RWPE2 (cell line): Measurements from ENCODE around the gene ATG2A.

Experiments used
- ATAC-seq: fragments of 200-7000 bp; cut with Tn5 transposase; 3 replicates; pipeline ENCODE4 v1.9.1; 2021; ENCODE audit warnings: low read depth
- DNase-seq: peaks from one replicate; pipeline ENCODE4 v3.0.0-alpha.2; 2020; ENCODE audit warnings: low spot score
- H3K27ac ChIP-seq: fragments of 450-650 bp; 2 replicates; pipeline ENCODE4 v1.5.1; 2017; ENCODE audit warnings: mild to moderate bottlenecking; ENCODE audit not compliant: poor library complexity, severe bottlenecking
- H3K27me3 ChIP-seq: fragments of 250-450 bp; sonication (Bioruptor Pico); 2 replicates; pipeline ENCODE4 v1.5.1; 2021; ENCODE audit warnings: mild to moderate bottlenecking, moderate library complexity; ENCODE audit not compliant: insufficient read depth, poor library complexity, severe bottlenecking
- H3K36me3 ChIP-seq: fragments of 250-450 bp; sonication (Bioruptor Pico); 2 replicates; pipeline ENCODE4 v1.5.1; 2020; ENCODE audit warnings: low read depth, mild to moderate bottlenecking, moderate library complexity
- H3K4me1 ChIP-seq: fragments of 250-450 bp; sonication (Bioruptor Pico); 2 replicates; pipeline ENCODE4 v1.5.1; 2021; ENCODE audit warnings: mild to moderate bottlenecking, moderate library complexity; ENCODE audit not compliant: insufficient read depth, poor library complexity, severe bottlenecking
- H3K4me3 ChIP-seq: fragments of 250-450 bp; sonication (Bioruptor Pico); 2 replicates; pipeline ENCODE4 v1.5.1; 2021; ENCODE audit warnings: mild to moderate bottlenecking, moderate library complexity; ENCODE audit not compliant: severe bottlenecking
- H3K9me3 ChIP-seq: fragments of 250-450 bp; sonication (Bioruptor Pico); 2 replicates; pipeline ENCODE4 v1.5.1; 2021; ENCODE audit warnings: mild to moderate bottlenecking, moderate library complexity; ENCODE audit not compliant: severe bottlenecking
- TF ChIP-seq, protein P1 (sequence below): fragments of 450-650 bp; IDR thresholded peaks from one replicate; pipeline ENCODE4 v1.5.1; 2017; ENCODE audit warnings: mild to moderate bottlenecking, moderate library complexity; ENCODE audit not compliant: poor library complexity, severe bottlenecking

The ATG2A gene

GRCh38 chr11:64933935-64934681 lies 17.1 kb upstream of the ATG2A start:
- DNase-seq: no peak
- Histone ChIP-seq H3K36me3 (peaks cover 30% of the 10 kb centered on the region), H3K27me3 (no peaks in the 10 kb centered on the region), H3K4me3 (no peak overlapping the region), H3K27ac (no peak overlapping the region), H3K9me3 (no peaks in the 10 kb centered on the region), H3K4me1 (no peaks in the 10 kb centered on the region)
- TF ChIP-seq, protein P1, sequence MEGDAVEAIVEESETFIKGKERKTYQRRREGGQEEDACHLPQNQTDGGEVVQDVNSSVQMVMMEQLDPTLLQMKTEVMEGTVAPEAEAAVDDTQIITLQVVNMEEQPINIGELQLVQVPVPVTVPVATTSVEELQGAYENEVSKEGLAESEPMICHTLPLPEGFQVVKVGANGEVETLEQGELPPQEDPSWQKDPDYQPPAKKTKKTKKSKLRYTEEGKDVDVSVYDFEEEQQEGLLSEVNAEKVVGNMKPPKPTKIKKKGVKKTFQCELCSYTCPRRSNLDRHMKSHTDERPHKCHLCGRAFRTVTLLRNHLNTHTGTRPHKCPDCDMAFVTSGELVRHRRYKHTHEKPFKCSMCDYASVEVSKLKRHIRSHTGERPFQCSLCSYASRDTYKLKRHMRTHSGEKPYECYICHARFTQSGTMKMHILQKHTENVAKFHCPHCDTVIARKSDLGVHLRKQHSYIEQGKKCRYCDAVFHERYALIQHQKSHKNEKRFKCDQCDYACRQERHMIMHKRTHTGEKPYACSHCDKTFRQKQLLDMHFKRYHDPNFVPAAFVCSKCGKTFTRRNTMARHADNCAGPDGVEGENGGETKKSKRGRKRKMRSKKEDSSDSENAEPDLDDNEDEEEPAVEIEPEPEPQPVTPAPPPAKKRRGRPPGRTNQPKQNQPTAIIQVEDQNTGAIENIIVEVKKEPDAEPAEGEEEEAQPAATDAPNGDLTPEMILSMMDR: no peak
- no peak for ATAC-seq

- Histone ChIP-seq H3K9me3 (no peaks in the 10 kb centered on the region), H3K36me3 (peaks cover 32% of the 10 kb centered on the region), H3K4me3 (no peak overlapping the region), H3K4me1 (no peaks in the 10 kb centered on the region), H3K27me3 (no peaks in the 10 kb centered on the region), H3K27ac (no peak overlapping the region)
- TF ChIP-seq, protein P1: no peak
- DNase-seq (no peak), ATAC-seq (no peak)
Observed at GRCh38 chr11:64933213-64933934, 16.4 kb upstream of the ATG2A start.

DNA sequence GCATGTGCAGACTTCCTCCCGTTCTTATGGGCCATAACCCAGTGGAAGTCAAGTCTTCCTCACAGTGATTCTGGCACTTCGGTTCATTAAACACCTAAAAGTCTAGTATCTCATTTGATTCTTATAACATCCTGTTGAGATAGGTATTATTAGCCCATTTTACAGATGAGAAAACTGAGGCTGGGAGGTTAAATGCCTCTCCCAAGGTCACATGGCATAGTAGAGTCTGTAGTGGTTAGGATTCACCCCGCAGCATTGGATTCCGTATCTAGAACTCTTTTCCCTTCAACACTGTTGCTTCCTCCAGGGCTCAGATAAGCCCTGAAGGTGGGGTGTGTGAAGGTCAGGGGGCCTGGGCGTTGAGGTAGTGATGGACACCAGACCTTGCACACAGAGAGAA lies 15.3 kb upstream of the ATG2A start:
- H3K27ac ChIP-seq: no peak overlapping the region
- H3K36me3 ChIP-seq: peaks cover 35% of the 10 kb centered on the region
- DNase-seq (no peak), ATAC-seq (no peak)
- H3K4me3 ChIP-seq: no peak overlapping the region
- H3K4me1 ChIP-seq: no peaks in the 10 kb centered on the region
- TF ChIP-seq, protein P1: no peak
- H3K9me3 ChIP-seq: no peaks in the 10 kb centered on the region
- no peaks in the 10 kb centered on the region for H3K27me3 ChIP-seq

DNA sequence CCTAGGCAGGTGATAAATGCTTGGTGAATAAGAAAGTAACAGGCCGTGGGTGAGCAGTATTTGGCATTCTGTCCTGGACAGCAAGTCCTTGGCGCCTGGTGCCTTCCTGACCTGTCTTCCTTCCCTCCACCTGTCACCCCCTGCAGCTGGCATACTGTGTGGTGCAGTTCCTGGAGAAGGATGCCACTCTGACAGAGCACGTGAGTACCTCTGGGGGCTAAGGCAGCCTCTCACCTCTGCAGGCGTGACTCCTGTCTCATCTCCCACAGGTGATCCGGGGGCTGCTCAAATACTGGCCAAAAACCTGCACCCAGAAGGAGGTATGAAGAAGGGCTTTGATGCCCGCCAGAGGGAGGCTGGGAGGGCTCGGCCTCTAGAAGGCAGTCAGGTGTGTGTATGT lies 14.3 kb upstream of the ATG2A start:
- no peak overlapping the region for H3K4me3 ChIP-seq
- no peaks in the 10 kb centered on the region for H3K4me1 ChIP-seq
- no peaks in the 10 kb centered on the region for H3K9me3 ChIP-seq
- no peak overlapping the region for H3K27ac ChIP-seq
- ATAC-seq (no peak), DNase-seq (no peak)
- peaks cover 35% of the 10 kb centered on the region for H3K36me3 ChIP-seq
- no peaks in the 10 kb centered on the region for H3K27me3 ChIP-seq
- TF ChIP-seq, protein P1: no peak

- no peaks in the 10 kb centered on the region for H3K27me3 ChIP-seq
- no peak overlapping the region for H3K27ac ChIP-seq
- no peaks in the 10 kb centered on the region for H3K9me3 ChIP-seq
- TF ChIP-seq, protein P1: no peak
- no peaks in the 10 kb centered on the region for H3K4me1 ChIP-seq
- ATAC-seq (no peak), DNase-seq (no peak)
- peaks cover 35% of the 10 kb centered on the region for H3K36me3 ChIP-seq
- H3K4me3 ChIP-seq: no peak overlapping the region
Observed at GRCh38 chr11:64930340-64930739, 13.3 kb upstream of the ATG2A start.
